ENCODE results near the gene GNAI1. TPM values are rescaled to one million over a fixed set of nuclear protein-coding genes. Genes with fewer than 3 reads are reported as not detected.

Gene GNAI1
- total RNA-seq, 1 experiment from 2014 or later, result 30.4 TPM

GRCh38 chr7:80255656-80256055 is 121.0 kb downstream of the GNAI1 start:
- H3K27ac Mint-ChIP-seq (ENCODE audit: low read depth, unreplicated experiment), result no peak overlapping the region
- no peaks in the 10 kb centered on the region for H3K27me3 Mint-ChIP-seq (ENCODE audit: insufficient read depth, unreplicated experiment)
- DNase-seq (ENCODE audit: unreplicated experiment), result no peak
- ChIA-PET CTCF (interaction anchor here (0.6 kb wide), 1 partner anchor 423 kb away, joined by 4 read pairs; no protein-coding TSS in a partner anchor), POLR2A (interaction anchor here (0.6 kb wide), 1 partner anchor 17 kb away, joined by 3 read pairs; no protein-coding TSS in a partner anchor)
- H3K4me3 Mint-ChIP-seq (ENCODE audit: unreplicated experiment), result no peak overlapping the region
- no TSS peak for BruUV-seq (replicated peaks)
- no peaks in the 10 kb centered on the region for H3K4me1 Mint-ChIP-seq (ENCODE audit: insufficient read depth, unreplicated experiment)
- TF ChIP-seq CTCF (IDR thresholded peaks at IDR 0.05; ENCODE audit: unreplicated experiment), result no peak
- intact Hi-C loops (cut with micrococcal nuclease), result no loop called here
- no peaks in the 10 kb centered on the region for H3K9me3 Mint-ChIP-seq (ENCODE audit: unreplicated experiment)
- H3K36me3 Mint-ChIP-seq (ENCODE audit: insufficient read depth, unreplicated experiment), result no peaks in the 10 kb centered on the region

GRCh38 chr7:80257756-80258155 is 123.1 kb downstream of the GNAI1 start:
- Mint-ChIP-seq H3K9me3 (ENCODE audit: unreplicated experiment) (no peaks in the 10 kb centered on the region), H3K27ac (ENCODE audit: low read depth, unreplicated experiment) (no peak overlapping the region), H3K36me3 (ENCODE audit: insufficient read depth, unreplicated experiment) (no peaks in the 10 kb centered on the region), H3K4me1 (ENCODE audit: insufficient read depth, unreplicated experiment) (no peaks in the 10 kb centered on the region), H3K4me3 (ENCODE audit: unreplicated experiment) (no peak overlapping the region), H3K27me3 (ENCODE audit: insufficient read depth, unreplicated experiment) (no peaks in the 10 kb centered on the region)
- intact Hi-C loops (cut with micrococcal nuclease), result no loop called here
- CTCF ChIA-PET, result interaction anchor here (0.7 to 1.6 kb wide), 2 partner anchors 24 to 129 kb away, joined by 3 to 4 read pairs; no protein-coding TSS in a partner anchor
- POLR2A ChIA-PET, result interaction anchor here (0.7 kb wide), 1 partner anchor 23 kb away, joined by 3 read pairs; no protein-coding TSS in a partner anchor
- no peak for TF ChIP-seq CTCF (IDR thresholded peaks at IDR 0.05; ENCODE audit: unreplicated experiment)
- DNase-seq (ENCODE audit: unreplicated experiment), result no peak
- no TSS peak for BruUV-seq (replicated peaks)

- ChIA-PET CTCF (no interaction called here), POLR2A (interaction anchor here (1.5 kb wide), 1 partner anchor 19 kb away, joined by 4 read pairs; no protein-coding TSS in a partner anchor)
- intact Hi-C loops (cut with micrococcal nuclease), result no loop called here
- no peak for DNase-seq (ENCODE audit: unreplicated experiment)
- Mint-ChIP-seq H3K36me3 (ENCODE audit: insufficient read depth, unreplicated experiment) (no peaks in the 10 kb centered on the region), H3K9me3 (ENCODE audit: unreplicated experiment) (no peaks in the 10 kb centered on the region), H3K4me1 (ENCODE audit: insufficient read depth, unreplicated experiment) (no peaks in the 10 kb centered on the region), H3K27ac (ENCODE audit: low read depth, unreplicated experiment) (no peak overlapping the region), H3K4me3 (ENCODE audit: unreplicated experiment) (no peak overlapping the region), H3K27me3 (ENCODE audit: insufficient read depth, unreplicated experiment) (no peaks in the 10 kb centered on the region)
- no peak for TF ChIP-seq CTCF (IDR thresholded peaks at IDR 0.05; ENCODE audit: unreplicated experiment)
- no TSS peak for BruUV-seq (replicated peaks)
Measured at GRCh38 chr7:80260606-80261005, 126.0 kb downstream of the GNAI1 start.

GRCh38 chr7:80263333-80263732 is 128.7 kb downstream of the GNAI1 start:
- DNase-seq (ENCODE audit: unreplicated experiment), result no peak
- Mint-ChIP-seq H3K27me3 (ENCODE audit: insufficient read depth, unreplicated experiment) (no peaks in the 10 kb centered on the region), H3K9me3 (ENCODE audit: unreplicated experiment) (no peaks in the 10 kb centered on the region), H3K27ac (ENCODE audit: low read depth, unreplicated experiment) (no peak overlapping the region), H3K36me3 (ENCODE audit: insufficient read depth, unreplicated experiment) (no peaks in the 10 kb centered on the region), H3K4me1 (ENCODE audit: insufficient read depth, unreplicated experiment) (no peaks in the 10 kb centered on the region), H3K4me3 (ENCODE audit: unreplicated experiment) (no peak overlapping the region)
- CTCF ChIA-PET, result no interaction called here
- no peak for TF ChIP-seq CTCF (IDR thresholded peaks at IDR 0.05; ENCODE audit: unreplicated experiment)
- no TSS peak for BruUV-seq (replicated peaks)
- intact Hi-C loops (cut with micrococcal nuclease), result no loop called here
- POLR2A ChIA-PET, result interaction anchor here (1.0 kb wide), 1 partner anchor 10 kb away, joined by 4 read pairs; no protein-coding TSS in a partner anchor
